MCF 10A (cell line): ENCODE measurements around the gene EXOC4. TPM values are rescaled to one million over a fixed set of nuclear protein-coding genes. Genes with fewer than 3 reads are reported as not detected.

Experiments
- BruUV-seq: library from RNA; stranded (reverse); fragments of 400-500 nt; replicated peaks from 2 replicates; lab custom pipeline; 2021; lab: Mats Ljungman, UMichigan
- CTCF ChIA-PET: fragments of 300-600 bp; sonication (Branson Sonifier 250); formaldehyde crosslinking; extraction: SDS; loops from one replicate; lab custom pipeline; 2021; ENCODE audit warnings: antibody characterized with exemption, inconsistent platforms; lab: Yijun Ruan, JAX
- POLR2A ChIA-PET: fragments of 300-600, 350-650 bp; sonication (Branson Sonifier 250); formaldehyde crosslinking; extraction: SDS; loops from one replicate; lab custom pipeline; 2020; ENCODE audit warnings: antibody characterized with exemption, inconsistent platforms; lab: Yijun Ruan, JAX
- DNase-seq: peaks from one replicate; pipeline ENCODE4 v3.0.0-alpha.2; 2018; ENCODE audit not compliant: unreplicated experiment
- H3K27ac Mint-ChIP-seq: one replicate; pipeline ENCODE4 v1.8.0; 2022; ENCODE audit warnings: mild to moderate bottlenecking, low read depth, mixed read lengths; ENCODE audit not compliant: unreplicated experiment
- H3K27me3 Mint-ChIP-seq: one replicate; pipeline ENCODE4 v1.8.0; 2022; ENCODE audit warnings: mixed read lengths; ENCODE audit not compliant: insufficient read depth, unreplicated experiment
- H3K36me3 Mint-ChIP-seq: one replicate; pipeline ENCODE4 v1.8.0; 2022; ENCODE audit warnings: mild to moderate bottlenecking, moderate library complexity, mixed read lengths; ENCODE audit not compliant: insufficient read depth, unreplicated experiment
- H3K4me1 Mint-ChIP-seq: one replicate; pipeline ENCODE4 v1.8.0; 2022; ENCODE audit warnings: mixed read lengths; ENCODE audit not compliant: insufficient read depth, unreplicated experiment
- H3K4me3 Mint-ChIP-seq: one replicate; pipeline ENCODE4 v1.8.0; 2022; ENCODE audit warnings: mild to moderate bottlenecking, moderate library complexity, mixed read lengths; ENCODE audit not compliant: unreplicated experiment
- H3K9me3 Mint-ChIP-seq: one replicate; pipeline ENCODE4 v1.8.0; 2022; ENCODE audit warnings: mixed read lengths; ENCODE audit not compliant: unreplicated experiment
- intact Hi-C: fragments of 100-400 bp; cut with micrococcal nuclease; formaldehyde crosslinking; loops from 2 replicates; pipeline ENCODE4 v1.14.1; 2022
- total RNA-seq: library from RNA; stranded (reverse); gene quantifications from 2 replicates; pipeline ENCODE4 v1.2.3, GENCODE V29; 2022
- TF ChIP-seq, protein P1 (sequence below): fragments of 200-600 bp; IDR thresholded peaks from one replicate; pipeline ENCODE4 v1.8.0; 2022; ENCODE audit warnings: antibody characterized with exemption, mild to moderate bottlenecking; ENCODE audit not compliant: unreplicated experiment

The EXOC4 gene
- total RNA-seq, 1 experiment from 2014 or later: 105 TPM

DNA sequence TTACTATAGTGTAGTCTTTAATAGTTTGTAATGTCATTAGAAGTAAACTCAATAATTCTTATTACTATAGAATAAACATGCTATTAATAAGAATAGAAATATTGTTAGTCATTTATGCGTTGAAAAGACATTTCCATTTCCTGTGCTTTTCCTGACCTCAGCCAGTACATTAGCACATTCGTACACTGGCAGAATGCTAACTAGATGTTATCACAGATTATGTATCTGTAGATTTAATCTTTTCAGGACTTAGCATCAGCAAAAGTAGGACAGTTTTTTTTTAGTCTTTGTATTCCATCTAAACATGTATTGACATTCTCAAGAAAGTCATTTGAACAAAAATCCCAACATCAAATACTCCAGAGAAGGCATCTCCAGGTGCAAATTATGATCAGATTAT is 158.5 kb downstream of the EXOC4 start:
- Mint-ChIP-seq H3K36me3 (peaks cover 6% of the 10 kb centered on the region), H3K27me3 (no peaks in the 10 kb centered on the region), H3K4me3 (no peak overlapping the region), H3K9me3 (peaks cover 8% of the 10 kb centered on the region), H3K4me1 (no peaks in the 10 kb centered on the region), H3K27ac (no peak overlapping the region)
- BruUV-seq: no TSS peak
- intact Hi-C loops: no loop called here
- no peak for DNase-seq
- POLR2A ChIA-PET: interaction anchor here (0.5 kb wide), 1 partner anchor 1170 kb away, joined by 3 read pairs; no protein-coding TSS in a partner anchor
- CTCF ChIA-PET: interaction anchor here (0.6 kb wide), 1 partner anchor 10 kb away, joined by 3 read pairs; no protein-coding TSS in a partner anchor
- TF ChIP-seq, protein P1, sequence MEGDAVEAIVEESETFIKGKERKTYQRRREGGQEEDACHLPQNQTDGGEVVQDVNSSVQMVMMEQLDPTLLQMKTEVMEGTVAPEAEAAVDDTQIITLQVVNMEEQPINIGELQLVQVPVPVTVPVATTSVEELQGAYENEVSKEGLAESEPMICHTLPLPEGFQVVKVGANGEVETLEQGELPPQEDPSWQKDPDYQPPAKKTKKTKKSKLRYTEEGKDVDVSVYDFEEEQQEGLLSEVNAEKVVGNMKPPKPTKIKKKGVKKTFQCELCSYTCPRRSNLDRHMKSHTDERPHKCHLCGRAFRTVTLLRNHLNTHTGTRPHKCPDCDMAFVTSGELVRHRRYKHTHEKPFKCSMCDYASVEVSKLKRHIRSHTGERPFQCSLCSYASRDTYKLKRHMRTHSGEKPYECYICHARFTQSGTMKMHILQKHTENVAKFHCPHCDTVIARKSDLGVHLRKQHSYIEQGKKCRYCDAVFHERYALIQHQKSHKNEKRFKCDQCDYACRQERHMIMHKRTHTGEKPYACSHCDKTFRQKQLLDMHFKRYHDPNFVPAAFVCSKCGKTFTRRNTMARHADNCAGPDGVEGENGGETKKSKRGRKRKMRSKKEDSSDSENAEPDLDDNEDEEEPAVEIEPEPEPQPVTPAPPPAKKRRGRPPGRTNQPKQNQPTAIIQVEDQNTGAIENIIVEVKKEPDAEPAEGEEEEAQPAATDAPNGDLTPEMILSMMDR: no peak

DNA sequence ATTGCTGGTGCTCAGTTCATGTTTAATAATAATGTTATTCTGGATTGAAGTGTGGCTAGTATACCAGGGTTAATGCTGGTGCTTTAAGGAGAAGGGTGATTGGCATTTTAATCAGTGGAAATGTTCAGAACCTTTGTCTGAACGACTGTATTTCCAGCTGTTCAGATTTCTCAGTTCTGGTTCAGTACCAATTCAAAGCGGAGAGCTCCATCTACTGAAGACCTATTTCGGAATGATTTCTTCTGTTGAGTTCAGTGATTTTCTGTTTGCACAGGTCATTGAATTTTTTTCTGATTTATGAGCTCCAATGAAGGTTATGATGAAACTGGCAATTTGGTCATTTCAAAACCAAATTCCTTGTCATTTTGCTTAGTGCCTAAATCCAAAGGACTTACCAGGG is 160.1 kb downstream of the EXOC4 start:
- ChIA-PET POLR2A (no interaction called here), CTCF (interaction anchor here (1.2 kb wide), 1 partner anchor 16 kb away, joined by 4 read pairs; no protein-coding TSS in a partner anchor)
- DNase-seq: no peak
- Mint-ChIP-seq H3K27me3 (no peaks in the 10 kb centered on the region), H3K4me1 (no peaks in the 10 kb centered on the region), H3K36me3 (peaks cover 6% of the 10 kb centered on the region), H3K9me3 (peaks cover 7% of the 10 kb centered on the region), H3K4me3 (no peak overlapping the region), H3K27ac (no peak overlapping the region)
- no TSS peak for BruUV-seq
- TF ChIP-seq, protein P1: no peak
- intact Hi-C loops: no loop called here

GRCh38 chr7:133419041-133419440 is 166.2 kb downstream of the EXOC4 start:
- H3K27ac Mint-ChIP-seq: no peak overlapping the region
- no peaks in the 10 kb centered on the region for H3K9me3 Mint-ChIP-seq
- TF ChIP-seq, protein P1: no peak
- no TSS peak for BruUV-seq
- no peaks in the 10 kb centered on the region for H3K4me1 Mint-ChIP-seq
- H3K36me3 Mint-ChIP-seq: no peaks in the 10 kb centered on the region
- ChIA-PET CTCF (interaction anchor here (0.5 to 0.7 kb wide), 2 partner anchors 101 to 365 kb away, joined by 3 read pairs; no protein-coding TSS in a partner anchor), POLR2A (no interaction called here)
- no peak for DNase-seq
- intact Hi-C loops: no loop called here
- no peak overlapping the region for H3K4me3 Mint-ChIP-seq
- no peaks in the 10 kb centered on the region for H3K27me3 Mint-ChIP-seq

DNA sequence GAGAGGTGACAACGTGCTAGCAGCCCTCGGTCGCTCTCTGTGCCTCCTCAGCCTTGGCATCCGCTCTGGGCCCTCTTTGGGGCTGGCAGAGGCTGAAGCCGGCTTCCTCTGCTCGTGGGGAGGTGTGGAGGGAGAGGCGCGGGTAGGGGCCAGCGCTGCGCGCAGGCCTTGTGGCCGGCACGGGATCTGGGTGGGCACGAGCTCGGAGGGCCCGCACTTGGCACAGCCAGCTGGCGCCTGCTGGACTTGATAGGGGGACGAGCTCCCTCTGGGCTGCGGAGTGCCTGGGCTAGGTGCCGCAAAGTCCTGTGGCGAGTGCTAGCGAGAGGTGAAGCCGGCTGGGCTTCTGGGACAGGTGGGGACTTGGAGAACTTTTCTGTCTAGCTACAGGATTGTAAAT is 170.7 kb downstream of the EXOC4 start:
- ChIA-PET POLR2A (interaction anchor here (0.8 kb wide), 1 partner anchor 15 kb away, joined by 3 read pairs; no protein-coding TSS in a partner anchor), CTCF (interaction anchor here (1.1 to 3.1 kb wide), 2 partner anchors 11 to 1105 kb away, joined by 4 to 19 read pairs; no protein-coding TSS in a partner anchor)
- H3K9me3 Mint-ChIP-seq: no peaks in the 10 kb centered on the region
- TF ChIP-seq, protein P1: no peak
- no peaks in the 10 kb centered on the region for H3K27me3 Mint-ChIP-seq
- intact Hi-C loops: no loop called here
- no peak overlapping the region for H3K4me3 Mint-ChIP-seq
- DNase-seq: no peak
- H3K36me3 Mint-ChIP-seq: no peaks in the 10 kb centered on the region
- no peak overlapping the region for H3K27ac Mint-ChIP-seq
- peaks cover under 1% of the 10 kb centered on the region for H3K4me1 Mint-ChIP-seq
- no TSS peak for BruUV-seq
